Mesothelial cell of epicardium (in vitro differentiated cells): Measurements from ENCODE around the gene MUC4. TPM values are rescaled to one million over a fixed set of nuclear protein-coding genes. Genes with fewer than 3 reads are reported as not detected.
"Not testable (repeated sequence)": the region's sequence is repeated elsewhere in the genome, so short reads cannot be mapped to it uniquely, and the experiment has no call there.

Experiments
- DNase-seq, 2 experiments: peaks; one replicate each; pipeline ENCODE4 v3.0.0; 2021; ENCODE audit warnings: low spot score in 2 of 2; ENCODE audit not compliant: unreplicated experiment in 2 of 2
- H3K27ac Mint-ChIP-seq: 2 replicates; pipeline ENCODE4 v1.8.0; 2021; ENCODE audit warnings: mixed read lengths
- H3K27me3 Mint-ChIP-seq: 2 replicates; pipeline ENCODE4 v1.8.0; 2021; ENCODE audit warnings: low read depth, mixed read lengths
- H3K36me3 Mint-ChIP-seq: 2 replicates; pipeline ENCODE4 v1.8.0; 2021; ENCODE audit warnings: mixed read lengths
- H3K4me1 Mint-ChIP-seq: 2 replicates; pipeline ENCODE4 v1.8.0; 2021; ENCODE audit warnings: mixed read lengths
- H3K4me3 Mint-ChIP-seq: 2 replicates; pipeline ENCODE4 v1.8.0; 2021; ENCODE audit warnings: mild to moderate bottlenecking, moderate library complexity, mixed read lengths
- H3K9me3 Mint-ChIP-seq: 2 replicates; pipeline ENCODE4 v1.8.0; 2021; ENCODE audit warnings: mixed read lengths
- CTCF ChIP-seq: fragments of 200-600 bp; sonication (generic); IDR thresholded peaks from one replicate; pipeline ENCODE4 v1.5.0; 2021; ENCODE audit warnings: antibody characterized with exemption; ENCODE audit not compliant: unreplicated experiment
- total RNA-seq: library from RNA; stranded (reverse); gene quantifications from 3 replicates; pipeline ENCODE4 v1.2.1, GENCODE V29; 2021

MUC4 gene
- total RNA-seq, 1 donor from 2014 or later, result 0.96 TPM

DNA sequence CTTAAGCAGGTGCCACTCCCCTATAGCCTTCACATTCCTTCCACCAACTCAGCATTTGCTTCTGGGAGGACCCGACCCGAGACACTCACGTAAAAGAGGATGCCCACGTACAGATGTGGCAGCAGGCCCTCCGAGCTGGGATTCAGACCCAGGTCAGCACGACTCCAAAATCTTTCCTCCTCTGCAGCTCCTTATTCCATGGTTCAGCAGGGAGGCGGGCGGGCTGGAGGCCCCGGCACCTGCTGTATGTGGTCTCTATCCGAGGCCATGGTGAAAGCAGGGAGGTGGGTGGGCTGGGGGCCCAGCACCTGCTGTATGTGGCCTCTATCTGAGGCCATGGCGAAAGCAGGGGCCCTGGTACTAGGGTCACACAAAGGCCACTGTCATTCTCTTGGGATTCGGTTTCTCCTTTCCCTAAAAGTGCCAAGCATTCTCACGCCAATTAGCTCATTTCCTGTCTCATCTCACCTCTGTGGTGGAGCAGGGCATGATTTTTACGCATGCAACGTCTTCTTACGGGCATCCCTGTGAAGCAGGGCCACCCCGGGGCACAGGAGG lies 5.9 kb upstream of the MUC4 start:
- H3K27me3 Mint-ChIP-seq, result no peaks in the 10 kb centered on the region
- H3K9me3 Mint-ChIP-seq, result no peaks in the 10 kb centered on the region
- no peak for DNase-seq
- H3K4me3 Mint-ChIP-seq, result no peak overlapping the region
- no peaks in the 10 kb centered on the region for H3K36me3 Mint-ChIP-seq
- no peak for TF ChIP-seq CTCF
- no peak overlapping the region for H3K27ac Mint-ChIP-seq
- peaks cover 3% of the 10 kb centered on the region for H3K4me1 Mint-ChIP-seq

GRCh38 chr3:195816276-195816913 lies 4.7 kb upstream of the MUC4 start:
- H3K9me3 Mint-ChIP-seq, H3K27me3 Mint-ChIP-seq, H3K4me3 Mint-ChIP-seq, DNase-seq, H3K36me3 Mint-ChIP-seq, H3K27ac Mint-ChIP-seq, H3K4me1 Mint-ChIP-seq: not testable (repeated sequence)

DNA sequence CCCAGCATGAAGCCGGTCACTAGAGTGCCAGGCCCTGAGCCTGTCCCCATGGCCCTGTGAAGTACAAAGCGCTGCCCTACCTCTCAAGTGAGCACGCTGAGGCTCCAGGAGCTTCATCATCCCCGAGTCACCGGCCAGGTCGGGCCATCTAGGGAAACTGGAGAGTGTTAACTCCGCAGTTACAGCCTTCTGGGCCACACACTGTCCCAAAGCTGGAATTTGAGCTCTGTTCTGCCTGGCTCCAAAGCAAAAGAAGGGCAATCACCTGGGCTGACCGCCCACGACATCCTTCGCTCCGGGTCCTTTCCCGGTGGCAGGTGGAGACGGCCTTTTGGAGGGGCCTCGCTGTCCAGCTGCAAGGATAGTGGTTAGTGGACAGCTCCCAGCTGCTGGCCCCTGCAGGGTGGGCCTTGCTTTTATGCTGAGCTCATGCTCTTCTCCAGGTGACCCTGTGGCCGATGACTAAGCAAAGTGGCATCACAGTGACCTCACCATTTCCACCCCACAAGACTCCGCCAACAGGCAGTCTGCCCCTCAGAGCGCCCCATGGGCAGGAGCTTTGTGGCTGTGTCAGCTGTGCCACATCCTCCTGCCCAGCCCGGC lies 3.5 kb upstream of the MUC4 start:
- DNase-seq, result no peak
- Mint-ChIP-seq H3K36me3 (no peaks in the 10 kb centered on the region), H3K9me3 (no peaks in the 10 kb centered on the region), H3K27me3 (peaks cover 5% of the 10 kb centered on the region), H3K27ac (no peak overlapping the region), H3K4me1 (peaks cover 6% of the 10 kb centered on the region), H3K4me3 (no peak overlapping the region)
- TF ChIP-seq CTCF, result no peak

- Mint-ChIP-seq H3K4me3 (no peak overlapping the region), H3K9me3 (no peaks in the 10 kb centered on the region), H3K36me3 (no peaks in the 10 kb centered on the region), H3K27me3 (peaks cover 5% of the 10 kb centered on the region), H3K4me1 (peaks cover 14% of the 10 kb centered on the region), H3K27ac (no peak overlapping the region)
- no peak for DNase-seq
- no peak for TF ChIP-seq CTCF
These were observed 2.3 kb upstream of the MUC4 start for GRCh38 chr3:195813916-195814640.

GRCh38 chr3:195812366-195812765 lies 637 bp upstream of the MUC4 start:
- Mint-ChIP-seq H3K9me3 (no peaks in the 10 kb centered on the region), H3K27ac (no peak overlapping the region), H3K27me3 (peaks cover 5% of the 10 kb centered on the region), H3K36me3 (no peaks in the 10 kb centered on the region), H3K4me1 (peaks cover 18% of the 10 kb centered on the region), H3K4me3 (no peak overlapping the region)
- DNase-seq, result no peak
- no peak for TF ChIP-seq CTCF

DNA sequence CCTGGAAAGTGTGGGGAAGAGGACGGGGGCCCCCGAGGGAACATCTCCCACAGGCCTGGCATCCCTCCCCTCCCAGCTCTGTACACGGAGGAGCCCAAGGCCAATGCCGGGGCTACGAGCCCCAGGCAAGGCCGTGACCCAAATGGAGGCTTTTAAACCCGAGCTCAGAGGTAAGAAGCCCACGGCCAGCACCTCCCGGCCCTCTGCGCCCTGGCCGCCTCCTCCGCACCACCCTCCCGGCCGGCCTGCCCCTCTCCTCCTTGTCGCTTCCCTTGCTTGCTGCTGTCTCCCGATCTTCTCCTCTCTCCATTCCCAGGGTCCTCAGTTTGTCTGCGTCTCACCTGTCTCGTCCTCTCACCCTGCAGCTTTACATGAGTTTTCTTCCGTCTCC lies 1.3 kb downstream of the MUC4 start:
- Mint-ChIP-seq H3K27ac (no peak overlapping the region), H3K27me3 (peaks cover 5% of the 10 kb centered on the region), H3K9me3 (no peaks in the 10 kb centered on the region), H3K4me3 (no peak overlapping the region), H3K36me3 (no peaks in the 10 kb centered on the region), H3K4me1 (peaks cover 18% of the 10 kb centered on the region)
- DNase-seq, result no peak
- TF ChIP-seq CTCF, result no peak
